Brain microvascular endothelial cell (primary cell): ENCODE measurements around the gene ADAMTS4.

Experiments used
- DNase-seq: peaks from one replicate; pipeline ENCODE4 v3.0.0-alpha.2; 2020
- H3K27ac ChIP-seq: fragments of 250-450 bp; sonication (Bioruptor Pico); 2 replicates; pipeline ENCODE4 v1.5.1; 2020; ENCODE audit warnings: mild to moderate bottlenecking, moderate library complexity
- H3K27me3 ChIP-seq: fragments of 250-450 bp; sonication (Bioruptor Pico); replicated peaks from 2 replicates; pipeline ENCODE4 v1.5.1; 2020; ENCODE audit warnings: mild to moderate bottlenecking
- H3K36me3 ChIP-seq: fragments of 250-450 bp; sonication (Bioruptor Pico); replicated peaks from 2 replicates; pipeline ENCODE4 v1.5.1; 2020; ENCODE audit warnings: mild to moderate bottlenecking
- H3K4me3 ChIP-seq: 2 replicates; pipeline ENCODE4 v1.5.1; 2011; ENCODE audit warnings: low read depth, mild to moderate bottlenecking, control low read depth, low read length, moderate library complexity
- in situ Hi-C: cut with HindIII; loops from 2 replicates; pipeline ENCODE4 v1.10.0; 2017; ENCODE audit warnings: low sequenced_read_pairs, low pct_ligation_motif_present
- TF ChIP-seq, protein P1 (sequence below): IDR thresholded peaks from 2 replicates; pipeline ENCODE4 v1.5.1; 2011; ENCODE audit warnings: low read depth, mild to moderate bottlenecking, moderate library complexity, low read length, control low read depth, inconsistent platforms; ENCODE audit errors: missing control alignments

ADAMTS4 gene

DNA sequence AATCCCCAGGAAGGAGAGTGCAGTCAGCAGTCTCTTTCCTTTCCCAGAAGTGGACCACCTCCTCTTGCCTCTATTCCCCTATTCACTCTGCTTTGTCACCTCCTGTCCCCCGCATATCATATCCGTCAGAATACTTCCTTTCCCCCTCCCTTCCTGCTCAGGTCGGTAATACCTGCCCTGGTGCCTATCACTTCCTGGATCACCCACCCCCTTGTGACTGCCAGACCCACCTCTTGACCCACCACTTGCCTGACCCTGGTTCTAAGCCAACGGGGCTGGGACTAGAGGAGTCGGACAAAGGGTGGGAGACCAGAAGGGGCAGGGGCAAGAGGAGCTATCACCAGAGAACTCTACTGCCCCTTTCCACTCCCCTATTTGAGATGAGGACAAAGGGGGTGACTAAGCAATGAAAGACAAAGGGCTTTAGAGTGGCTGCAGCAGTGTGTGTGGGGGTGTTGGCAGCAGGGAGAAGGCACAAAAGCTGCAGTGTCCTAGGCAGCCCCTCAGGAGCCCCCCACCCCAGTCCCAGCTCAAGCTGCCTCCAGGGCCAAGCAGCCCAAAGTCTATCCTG, 1.7 kb upstream of the ADAMTS4 start:
- in situ Hi-C loops: loop anchor here (25.0 kb wide), 1 partner anchor 187 kb away; no protein-coding TSS in a partner anchor
- no peaks in the 10 kb centered on the region for H3K27me3 ChIP-seq
- peak overlapping the region; percentile 93 for H3K27ac ChIP-seq
- TF ChIP-seq, protein P1, sequence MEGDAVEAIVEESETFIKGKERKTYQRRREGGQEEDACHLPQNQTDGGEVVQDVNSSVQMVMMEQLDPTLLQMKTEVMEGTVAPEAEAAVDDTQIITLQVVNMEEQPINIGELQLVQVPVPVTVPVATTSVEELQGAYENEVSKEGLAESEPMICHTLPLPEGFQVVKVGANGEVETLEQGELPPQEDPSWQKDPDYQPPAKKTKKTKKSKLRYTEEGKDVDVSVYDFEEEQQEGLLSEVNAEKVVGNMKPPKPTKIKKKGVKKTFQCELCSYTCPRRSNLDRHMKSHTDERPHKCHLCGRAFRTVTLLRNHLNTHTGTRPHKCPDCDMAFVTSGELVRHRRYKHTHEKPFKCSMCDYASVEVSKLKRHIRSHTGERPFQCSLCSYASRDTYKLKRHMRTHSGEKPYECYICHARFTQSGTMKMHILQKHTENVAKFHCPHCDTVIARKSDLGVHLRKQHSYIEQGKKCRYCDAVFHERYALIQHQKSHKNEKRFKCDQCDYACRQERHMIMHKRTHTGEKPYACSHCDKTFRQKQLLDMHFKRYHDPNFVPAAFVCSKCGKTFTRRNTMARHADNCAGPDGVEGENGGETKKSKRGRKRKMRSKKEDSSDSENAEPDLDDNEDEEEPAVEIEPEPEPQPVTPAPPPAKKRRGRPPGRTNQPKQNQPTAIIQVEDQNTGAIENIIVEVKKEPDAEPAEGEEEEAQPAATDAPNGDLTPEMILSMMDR: no peak
- no peak overlapping the region for H3K4me3 ChIP-seq
- H3K36me3 ChIP-seq: peaks cover 12% of the 10 kb centered on the region
- no peak for DNase-seq

DNA sequence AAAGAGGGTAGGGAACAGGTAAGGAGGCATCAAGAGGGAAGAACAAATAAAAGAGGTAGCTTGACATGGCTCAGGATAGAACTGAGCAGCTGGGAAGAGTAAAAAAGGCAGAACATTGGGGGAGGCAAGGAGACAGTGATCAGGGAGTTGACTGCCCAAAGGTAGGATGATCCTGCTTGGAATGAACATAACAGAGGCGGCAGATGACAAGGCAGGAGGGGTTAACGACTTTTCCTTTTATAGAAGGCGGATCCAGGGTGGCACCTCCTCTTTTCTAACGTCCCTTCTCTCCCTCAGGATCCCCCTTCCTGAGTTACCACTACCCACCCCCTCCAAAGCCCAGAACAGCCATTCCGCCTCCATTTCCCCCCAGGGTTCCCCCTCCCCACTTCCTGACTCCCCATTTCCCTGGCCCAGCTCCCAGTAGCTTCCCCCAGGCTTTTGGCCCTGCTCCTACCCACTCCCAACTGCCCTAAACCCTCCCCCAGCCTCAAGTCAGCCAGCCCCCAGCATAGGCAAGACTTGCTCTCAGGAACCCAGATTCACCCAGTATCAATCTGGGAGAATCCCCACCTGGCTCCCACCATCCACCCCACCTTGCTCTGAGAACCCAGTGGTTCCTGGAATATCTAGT, 769 bp upstream of the ADAMTS4 start:
- H3K27me3 ChIP-seq: no peaks in the 10 kb centered on the region
- H3K4me3 ChIP-seq: no peak overlapping the region
- H3K36me3 ChIP-seq: peaks cover 11% of the 10 kb centered on the region
- no peak overlapping the region for H3K27ac ChIP-seq
- in situ Hi-C loops: loop anchor here (25.0 kb wide), 1 partner anchor 188 kb away; no protein-coding TSS in a partner anchor
- DNase-seq: no peak
- TF ChIP-seq, protein P1: no peak

DNA sequence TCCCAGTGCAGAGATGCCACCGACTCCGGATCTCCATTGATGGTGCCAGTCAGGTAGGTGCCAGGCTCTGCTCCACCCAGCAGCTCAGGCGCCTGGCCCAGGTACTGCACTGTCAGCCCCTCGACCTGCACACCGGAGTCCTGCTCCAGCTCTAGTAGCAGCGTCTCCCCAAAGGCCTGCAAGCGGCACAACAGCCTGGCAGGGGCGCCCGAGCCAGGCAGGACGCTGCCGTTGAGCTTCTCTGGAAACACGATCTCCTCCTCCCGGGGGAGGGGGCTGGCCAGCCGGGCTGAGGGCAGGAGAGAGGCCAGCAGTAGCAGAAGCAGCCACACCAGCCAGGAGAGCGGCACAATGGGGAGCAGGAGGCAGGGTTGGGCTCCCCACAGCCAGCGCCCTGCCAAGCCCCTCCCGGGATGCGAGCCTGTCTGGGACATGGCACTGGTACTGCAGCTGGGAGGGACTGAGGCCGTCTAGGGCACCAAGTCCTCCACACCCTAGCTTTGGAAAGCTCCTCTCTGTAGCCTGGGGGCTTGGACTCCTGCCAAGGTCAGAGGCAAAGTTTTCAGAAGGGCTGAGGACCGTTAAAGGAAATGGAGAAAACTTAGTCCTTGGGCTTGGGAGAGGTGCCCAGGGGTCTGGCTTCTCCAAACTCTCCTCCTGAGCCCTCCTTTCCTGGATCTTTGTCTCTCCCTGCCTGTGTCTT, 509 bp downstream of the ADAMTS4 start:
- H3K36me3 ChIP-seq: peaks cover under 1% of the 10 kb centered on the region
- TF ChIP-seq, protein P1: no peak
- in situ Hi-C loops: no loop called here
- H3K27ac ChIP-seq: no peak overlapping the region
- DNase-seq: no peak
- peak overlapping the region; percentile 55 for H3K4me3 ChIP-seq
- no peaks in the 10 kb centered on the region for H3K27me3 ChIP-seq

DNA sequence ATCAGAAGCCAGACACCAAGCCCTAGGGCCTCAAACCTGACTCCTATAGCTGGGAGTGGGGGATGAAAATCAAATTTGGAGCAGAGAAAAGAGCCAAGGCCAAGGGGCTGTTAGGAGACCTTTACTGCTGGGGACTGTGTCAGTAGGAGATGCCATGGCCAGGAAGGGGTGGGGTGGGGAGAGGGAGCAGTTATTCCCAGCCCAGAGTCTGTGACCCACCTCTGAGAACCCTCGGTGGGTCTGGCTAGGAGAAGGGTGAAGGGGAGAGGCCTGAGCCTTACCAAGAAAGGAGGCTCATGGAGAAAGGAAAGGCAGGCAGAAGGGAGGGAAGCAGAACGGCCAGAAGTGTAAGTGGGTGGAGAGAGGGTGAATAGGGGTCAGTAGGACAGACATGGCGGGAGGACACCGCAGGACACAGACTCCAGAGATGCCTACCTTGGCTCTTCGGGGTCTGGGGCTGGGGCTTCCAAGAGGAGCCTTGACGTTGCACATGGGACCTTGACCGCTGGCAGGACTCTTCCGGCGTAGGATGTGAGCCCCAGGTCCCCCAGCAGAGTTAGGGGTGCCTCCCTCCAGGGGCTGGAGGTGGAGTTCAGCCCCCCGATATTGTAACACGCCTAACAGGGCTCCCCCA, 1.2 kb downstream of the ADAMTS4 start:
- peak overlapping the region; percentile 55 for H3K4me3 ChIP-seq
- H3K27me3 ChIP-seq: no peaks in the 10 kb centered on the region
- peak overlapping the region; percentile 69 for H3K27ac ChIP-seq
- no peak for DNase-seq
- TF ChIP-seq, protein P1: no peak
- no peaks in the 10 kb centered on the region for H3K36me3 ChIP-seq
- in situ Hi-C loops: no loop called here

DNA sequence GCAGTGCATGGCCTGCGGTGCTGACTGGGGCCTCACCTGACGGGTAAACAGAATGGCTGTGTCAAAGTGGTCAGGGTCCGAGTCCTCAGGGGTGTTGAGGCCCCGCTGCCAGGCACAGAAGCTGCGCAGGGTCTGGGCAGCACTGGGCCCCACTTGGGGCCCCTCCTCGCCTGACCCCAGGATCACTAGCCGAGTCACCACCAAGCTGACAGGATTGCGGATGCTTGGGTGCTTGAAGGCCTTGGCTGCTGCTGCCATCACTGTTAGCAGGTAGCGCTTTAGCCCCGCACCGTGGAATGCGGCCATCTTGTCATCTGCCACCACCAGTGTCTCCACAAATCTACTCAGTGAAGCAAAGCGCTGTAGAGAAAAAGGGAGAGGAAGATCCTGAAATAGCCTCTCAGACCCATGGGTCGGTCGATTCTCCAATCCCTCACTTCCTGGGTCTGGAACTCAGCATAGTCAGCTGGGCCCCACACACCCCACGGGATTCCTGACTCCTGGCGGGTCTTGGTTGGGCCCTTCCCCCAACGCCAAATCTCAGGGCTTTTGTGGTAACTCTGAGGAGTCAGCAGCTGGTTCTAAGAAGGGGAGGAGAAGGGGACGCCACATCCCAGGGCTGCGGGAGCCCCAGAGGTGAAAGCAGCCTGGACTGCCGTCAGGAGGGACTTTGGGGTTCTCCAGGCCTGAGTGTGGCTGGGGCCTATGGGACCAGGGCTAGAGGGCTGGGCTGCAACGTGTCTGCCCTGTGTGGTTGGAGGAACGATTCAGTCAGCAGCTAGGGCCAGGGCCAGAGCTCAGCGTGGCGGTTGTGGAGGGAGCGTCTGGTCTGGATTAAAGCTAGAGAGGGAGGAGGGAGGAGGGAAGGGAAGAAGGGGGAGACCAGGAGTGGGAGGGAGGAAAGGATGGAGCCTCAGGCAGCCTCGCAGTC, 2.1 kb downstream of the ADAMTS4 start:
- TF ChIP-seq, protein P1: no peak
- Histone ChIP-seq H3K36me3 (no peaks in the 10 kb centered on the region), H3K27ac (peak overlapping the region; percentile 69), H3K27me3 (no peaks in the 10 kb centered on the region), H3K4me3 (peak overlapping the region; percentile 55)
- DNase-seq: peak; percentile 53
- in situ Hi-C loops: no loop called here
